ENCODE results near the gene KIDINS220. TPM values are rescaled to one million over a fixed set of nuclear protein-coding genes. Genes with fewer than 3 reads are reported as not detected.

KIDINS220 gene
- total and polyA plus RNA-seq, 2 of the 13 experiments (the other 11 are each of a cell fraction or from before 2014, with no cell fraction given), result 25.2 to 32.3 TPM

DNA sequence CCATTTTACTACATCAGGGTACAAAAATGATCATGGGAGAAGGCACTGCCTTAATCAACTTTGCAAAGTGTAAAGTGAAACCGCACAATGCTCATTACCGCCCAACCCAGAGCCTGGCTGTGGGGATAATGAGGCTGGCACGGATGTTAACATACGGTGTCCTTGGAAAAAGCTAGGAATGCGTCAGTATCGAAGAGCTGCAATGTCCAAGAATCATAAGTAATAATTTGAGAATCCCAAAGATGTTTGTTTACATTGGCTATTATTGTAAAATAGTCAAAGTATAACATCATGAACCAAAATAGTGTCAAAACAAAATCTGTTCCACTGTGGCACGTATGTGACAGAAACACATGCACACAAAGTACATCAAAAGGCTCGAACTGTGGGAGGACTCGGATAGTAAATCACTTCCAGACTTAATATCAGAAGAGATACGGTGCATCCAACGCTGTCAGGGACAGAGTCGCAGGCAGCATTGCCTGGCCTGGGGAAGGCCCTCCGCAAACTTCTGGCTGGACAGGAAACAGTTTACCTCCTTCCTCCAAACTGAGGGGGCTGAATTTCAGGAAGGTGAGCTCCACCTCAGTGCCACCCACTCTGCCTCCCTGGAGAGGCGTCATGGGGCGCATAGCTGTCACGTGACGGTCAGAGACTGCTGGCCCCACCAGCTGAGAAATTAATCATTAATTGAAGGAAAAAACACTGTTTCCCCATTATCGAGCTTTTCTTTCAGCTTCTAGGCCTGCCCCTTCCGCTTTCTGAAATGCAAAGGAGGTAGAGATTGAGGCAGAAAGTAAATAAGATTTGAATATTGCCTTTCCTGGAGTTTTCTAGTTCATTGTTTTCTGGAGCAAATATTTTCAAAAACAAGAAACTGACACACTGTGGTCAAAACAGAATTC is 157.3 kb downstream of the KIDINS220 start (continued):
- no peak for TF ChIP-seq ZNF549 (CRISPR knock-in tag; IDR thresholded peaks at IDR 0.05)
- TF ChIP-seq DR1 (CRISPR knock-in tag; IDR thresholded peaks at IDR 0.05), result peak; percentile 34; the same call in 1 of the 2 replicates
- TF ChIP-seq ZNF629 (CRISPR knock-in tag; conservative IDR thresholded peaks at IDR 0.05), result peak; percentile 15; the same call in 1 of the 2 replicates
- TF ChIP-seq PHF8 (CRISPR knock-in tag; IDR thresholded peaks at IDR 0.05), result peak; percentile 54
- peak; percentile 30; the same call in 1 of the 2 replicates for TF ChIP-seq ZNF317 (CRISPR knock-in tag; IDR thresholded peaks at IDR 0.05)
- peak; percentile 93; the same call in 1 of the 2 replicates for TF ChIP-seq ZNF44 (CRISPR knock-in tag; IDR thresholded peaks at IDR 0.05)
- peak; percentile 100 for TF ChIP-seq ZFP90 (CRISPR knock-in tag; IDR thresholded peaks at IDR 0.05; ENCODE audit: borderline replicate concordance)
- 0 out of 2 replicates have a peak, but pooled peaks have one; percentile 58 for TF ChIP-seq ZKSCAN8 (CRISPR knock-in tag; IDR thresholded peaks at IDR 0.05; ENCODE audit: borderline replicate concordance)
- TF ChIP-seq, protein P1, sequence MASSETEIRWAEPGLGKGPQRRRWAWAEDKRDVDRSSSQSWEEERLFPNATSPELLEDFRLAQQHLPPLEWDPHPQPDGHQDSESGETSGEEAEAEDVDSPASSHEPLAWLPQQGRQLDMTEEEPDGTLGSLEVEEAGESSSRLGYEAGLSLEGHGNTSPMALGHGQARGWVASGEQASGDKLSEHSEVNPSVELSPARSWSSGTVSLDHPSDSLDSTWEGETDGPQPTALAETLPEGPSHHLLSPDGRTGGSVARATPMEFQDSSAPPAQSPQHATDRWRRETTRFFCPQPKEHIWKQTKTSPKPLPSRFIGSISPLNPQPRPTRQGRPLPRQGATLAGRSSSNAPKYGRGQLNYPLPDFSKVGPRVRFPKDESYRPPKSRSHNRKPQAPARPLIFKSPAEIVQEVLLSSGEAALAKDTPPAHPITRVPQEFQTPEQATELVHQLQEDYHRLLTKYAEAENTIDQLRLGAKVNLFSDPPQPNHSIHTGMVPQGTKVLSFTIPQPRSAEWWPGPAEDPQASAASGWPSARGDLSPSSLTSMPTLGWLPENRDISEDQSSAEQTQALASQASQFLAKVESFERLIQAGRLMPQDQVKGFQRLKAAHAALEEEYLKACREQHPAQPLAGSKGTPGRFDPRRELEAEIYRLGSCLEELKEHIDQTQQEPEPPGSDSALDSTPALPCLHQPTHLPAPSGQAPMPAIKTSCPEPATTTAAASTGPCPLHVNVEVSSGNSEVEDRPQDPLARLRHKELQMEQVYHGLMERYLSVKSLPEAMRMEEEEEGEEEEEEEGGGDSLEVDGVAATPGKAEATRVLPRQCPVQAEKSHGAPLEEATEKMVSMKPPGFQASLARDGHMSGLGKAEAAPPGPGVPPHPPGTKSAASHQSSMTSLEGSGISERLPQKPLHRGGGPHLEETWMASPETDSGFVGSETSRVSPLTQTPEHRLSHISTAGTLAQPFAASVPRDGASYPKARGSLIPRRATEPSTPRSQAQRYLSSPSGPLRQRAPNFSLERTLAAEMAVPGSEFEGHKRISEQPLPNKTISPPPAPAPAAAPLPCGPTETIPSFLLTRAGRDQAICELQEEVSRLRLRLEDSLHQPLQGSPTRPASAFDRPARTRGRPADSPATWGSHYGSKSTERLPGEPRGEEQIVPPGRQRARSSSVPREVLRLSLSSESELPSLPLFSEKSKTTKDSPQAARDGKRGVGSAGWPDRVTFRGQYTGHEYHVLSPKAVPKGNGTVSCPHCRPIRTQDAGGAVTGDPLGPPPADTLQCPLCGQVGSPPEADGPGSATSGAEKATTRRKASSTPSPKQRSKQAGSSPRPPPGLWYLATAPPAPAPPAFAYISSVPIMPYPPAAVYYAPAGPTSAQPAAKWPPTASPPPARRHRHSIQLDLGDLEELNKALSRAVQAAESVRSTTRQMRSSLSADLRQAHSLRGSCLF (CRISPR knock-in tag; IDR thresholded peaks at IDR 0.05; ENCODE audit: borderline replicate concordance), result no peak
- peak; percentile 36; the same call in 1 of the 2 replicates for TF ChIP-seq SP2 (CRISPR knock-in tag; IDR thresholded peaks at IDR 0.05)
- peak; percentile 80 for TF ChIP-seq MEIS2 (CRISPR knock-in tag; IDR thresholded peaks at IDR 0.05)
- TF ChIP-seq, protein P2, sequence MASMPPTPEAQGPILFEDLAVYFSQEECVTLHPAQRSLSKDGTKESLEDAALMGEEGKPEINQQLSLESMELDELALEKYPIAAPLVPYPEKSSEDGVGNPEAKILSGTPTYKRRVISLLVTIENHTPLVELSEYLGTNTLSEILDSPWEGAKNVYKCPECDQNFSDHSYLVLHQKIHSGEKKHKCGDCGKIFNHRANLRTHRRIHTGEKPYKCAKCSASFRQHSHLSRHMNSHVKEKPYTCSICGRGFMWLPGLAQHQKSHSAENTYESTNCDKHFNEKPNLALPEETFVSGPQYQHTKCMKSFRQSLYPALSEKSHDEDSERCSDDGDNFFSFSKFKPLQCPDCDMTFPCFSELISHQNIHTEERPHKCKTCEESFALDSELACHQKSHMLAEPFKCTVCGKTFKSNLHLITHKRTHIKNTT (CRISPR knock-in tag; IDR thresholded peaks at IDR 0.05), result no peak
- TF ChIP-seq MAX (IDR thresholded peaks at IDR 0.05), result peak; percentile 87
- no peak for TF ChIP-seq ZNF234 (CRISPR knock-in tag; conservative IDR thresholded peaks at IDR 0.05)
- TF ChIP-seq SATB2 (CRISPR knock-in tag; IDR thresholded peaks at IDR 0.05), result peak; percentile 32; the same call in 1 of the 2 replicates
- no peak for TF ChIP-seq ZMAT5 (CRISPR knock-in tag; IDR thresholded peaks at IDR 0.05; ENCODE audit: borderline replicate concordance, low read depth)
- TF ChIP-seq HMGA1 (CRISPR knock-in tag; conservative IDR thresholded peaks at IDR 0.05), result no peak
- 0 out of 2 replicates have a peak, but pooled peaks have one; percentile 16 for TF ChIP-seq ZNF446 (CRISPR knock-in tag; IDR thresholded peaks at IDR 0.05)
- no peak; the same call in 1 of the 2 replicates for TF ChIP-seq ATAD3A (CRISPR knock-in tag; IDR thresholded peaks at IDR 0.05)
- peak; percentile 63; the same call in 1 of the 2 replicates for TF ChIP-seq MYNN (CRISPR knock-in tag; IDR thresholded peaks at IDR 0.05; ENCODE audit: low read depth)
- TF ChIP-seq ARNT2 (CRISPR knock-in tag; IDR thresholded peaks at IDR 0.05; ENCODE audit: low read depth), result peak; percentile 88
- no peak for TF ChIP-seq ZNF235 (CRISPR knock-in tag; IDR thresholded peaks at IDR 0.05; ENCODE audit: borderline replicate concordance)
- TF ChIP-seq ZNF850 (CRISPR knock-in tag; conservative IDR thresholded peaks at IDR 0.05), result no peak
- TF ChIP-seq RFXAP (CRISPR knock-in tag; IDR thresholded peaks at IDR 0.05; ENCODE audit: borderline replicate concordance), result peak; percentile 22; the same call in 1 of the 2 replicates

All from HepG2 (cell line).